GM21723 (cell line): ENCODE measurements around the gene MSL3B.
"Not testable (repeated sequence)": the region's sequence is repeated elsewhere in the genome, so short reads cannot be mapped to it uniquely, and the experiment has no call there.

Experiments
- ATAC-seq: cut with Tn5 transposase; IDR thresholded peaks from one replicate; pipeline ENCODE4 v1.9.1; 2021; ENCODE audit warnings: mild to moderate bottlenecking, moderate library complexity; ENCODE audit not compliant: unreplicated experiment

Gene MSL3B

DNA sequence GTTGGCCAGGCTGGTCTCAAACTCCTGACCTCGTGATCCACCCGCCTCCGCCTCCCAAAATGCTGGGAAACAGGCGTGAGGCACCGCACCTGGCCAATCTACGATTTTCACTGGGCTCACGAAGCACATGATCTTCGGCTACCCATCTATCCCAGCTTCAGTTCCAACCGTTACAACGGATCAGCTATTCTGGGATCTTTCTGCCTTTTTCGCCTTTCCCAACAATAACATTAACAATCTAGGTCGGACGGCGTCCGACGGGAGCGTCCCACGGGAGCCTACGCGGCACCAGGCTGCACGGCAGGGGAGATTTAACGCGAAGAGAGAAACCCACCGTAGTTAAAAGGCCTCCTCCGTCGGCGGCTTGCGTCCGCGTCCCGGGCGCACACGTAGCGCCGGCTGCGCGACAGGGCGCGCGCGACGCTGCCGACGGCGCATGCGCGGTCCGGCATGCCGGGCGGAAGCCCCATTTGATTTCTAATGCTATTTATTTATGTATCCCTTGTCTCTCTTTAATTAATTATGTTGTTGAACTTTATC, at the start of gene MSL3B:
MSL3B (minus strand) TSS at position 394 of the 540 bp plus-strand sequence.
- ATAC-seq: peak; percentile 71

DNA sequence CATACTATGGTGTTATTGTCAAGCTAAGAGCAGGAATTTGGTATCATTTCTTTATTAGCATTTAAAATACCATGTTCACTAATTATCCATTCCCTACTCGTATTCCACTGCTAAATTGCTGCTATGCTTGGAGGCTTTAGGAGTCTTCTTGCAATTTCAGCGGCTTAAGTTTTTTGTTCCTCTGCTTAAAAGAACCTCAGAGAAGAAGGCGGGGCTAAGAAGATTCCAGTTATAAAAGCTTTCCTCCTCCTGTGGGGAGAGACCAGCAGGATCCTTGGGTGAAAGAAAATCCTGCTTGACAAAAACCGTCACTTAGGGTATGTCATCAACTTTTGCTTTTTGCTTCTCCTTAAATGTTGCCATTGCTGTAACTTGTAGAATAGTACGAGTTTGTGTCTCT, 48.9 kb upstream of the MSL3B start, which contains the start of gene TRPM8:
TRPM8 (plus strand) TSS at position 258 of the 400 bp plus-strand sequence. CDS start 9,165 bp downstream, outside the sequence.
- no peak for ATAC-seq

DNA sequence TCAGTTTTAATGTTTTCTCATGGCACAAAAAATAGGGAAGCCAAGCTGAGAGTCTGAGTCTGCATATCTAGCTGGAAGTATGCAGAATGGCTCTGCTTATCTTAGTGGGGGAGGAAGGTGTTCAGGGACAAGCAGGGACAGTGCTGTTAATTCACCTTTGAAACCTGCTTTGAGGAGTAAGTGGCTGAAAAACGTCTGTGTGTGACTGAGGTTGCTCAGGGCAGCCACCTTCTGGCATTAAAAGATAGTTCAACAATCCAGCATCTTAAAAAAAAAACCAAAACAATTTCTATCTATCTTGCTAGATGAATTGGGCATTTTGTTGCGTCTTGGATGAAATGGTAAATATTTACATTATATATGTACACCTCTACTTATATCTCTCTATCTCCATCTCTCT, 46.9 kb upstream of the MSL3B start:
- ATAC-seq: no peak

DNA sequence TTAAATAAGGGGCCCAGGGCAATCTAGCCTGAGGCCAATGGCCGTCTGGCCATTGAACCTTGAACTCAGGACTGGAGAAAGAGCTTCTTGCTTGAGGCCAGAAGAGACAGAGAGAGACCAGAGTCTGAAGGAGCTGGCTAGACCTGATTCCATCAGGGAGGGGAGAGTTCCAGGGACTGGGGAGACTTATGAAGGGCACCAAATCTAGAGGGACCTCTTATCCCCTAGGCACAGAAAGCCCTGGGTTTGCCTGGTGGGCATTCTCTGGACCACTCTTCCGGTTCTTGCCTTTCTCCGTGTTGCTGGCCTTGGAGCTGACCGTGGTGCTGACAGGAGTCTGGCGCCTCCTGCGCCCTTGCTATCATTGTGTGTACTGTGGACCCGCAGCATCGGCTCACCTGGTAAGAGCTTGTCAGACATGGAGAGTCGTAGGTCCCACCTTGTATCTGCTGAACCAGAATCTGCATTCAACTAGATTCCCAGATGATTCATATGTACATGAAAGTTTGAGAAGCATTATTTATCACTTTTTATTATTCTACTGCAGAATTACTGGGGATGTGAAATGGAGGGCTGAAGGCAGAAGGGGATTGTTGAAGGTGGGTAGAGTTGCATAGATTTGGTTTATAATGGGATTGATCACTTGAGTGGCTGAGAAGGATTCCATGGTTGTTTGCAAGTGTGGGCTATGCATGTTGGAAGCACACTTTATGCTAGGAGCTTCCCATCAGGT, 44.7 kb upstream of the MSL3B start:
- ATAC-seq: no peak

DNA sequence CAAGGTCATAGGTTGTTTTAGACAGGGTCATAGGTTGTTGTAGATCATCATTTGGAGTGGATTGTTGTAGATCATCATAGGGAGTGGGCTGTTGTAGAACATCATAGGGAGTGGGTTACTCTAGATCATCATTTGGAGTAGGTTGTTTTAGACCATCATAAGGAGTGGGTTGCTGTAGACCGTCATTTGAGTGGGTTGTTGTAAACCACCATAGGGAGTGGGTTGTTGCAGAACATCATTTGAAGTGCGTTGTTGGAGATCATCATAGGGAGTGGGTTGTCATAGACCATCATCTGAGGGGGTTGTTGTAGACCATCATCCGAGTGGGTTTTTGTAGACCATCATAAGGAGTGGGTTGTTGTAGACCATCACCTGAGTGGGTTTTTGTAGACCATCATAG, 39.4 kb upstream of the MSL3B start:
- ATAC-seq: no peak

DNA sequence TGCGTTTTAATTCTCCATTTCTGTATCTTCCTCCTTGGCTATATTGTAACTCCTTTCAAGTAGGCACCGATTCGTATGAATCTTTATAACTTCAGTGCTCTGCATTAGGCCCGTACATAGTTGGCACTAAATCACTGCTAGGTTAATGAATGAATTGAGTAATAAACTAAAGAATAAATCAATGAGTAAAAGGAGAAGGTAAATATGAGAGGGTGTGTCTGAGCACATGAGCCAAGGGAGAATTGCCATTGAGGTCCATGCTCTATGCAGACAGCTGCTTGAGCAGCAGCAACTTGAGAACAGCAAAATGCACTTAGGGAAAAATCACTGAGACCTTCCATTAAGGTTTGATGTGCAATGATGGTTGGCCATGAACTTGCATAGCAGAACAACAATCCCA, 37.8 kb upstream of the MSL3B start:
- no peak for ATAC-seq

DNA sequence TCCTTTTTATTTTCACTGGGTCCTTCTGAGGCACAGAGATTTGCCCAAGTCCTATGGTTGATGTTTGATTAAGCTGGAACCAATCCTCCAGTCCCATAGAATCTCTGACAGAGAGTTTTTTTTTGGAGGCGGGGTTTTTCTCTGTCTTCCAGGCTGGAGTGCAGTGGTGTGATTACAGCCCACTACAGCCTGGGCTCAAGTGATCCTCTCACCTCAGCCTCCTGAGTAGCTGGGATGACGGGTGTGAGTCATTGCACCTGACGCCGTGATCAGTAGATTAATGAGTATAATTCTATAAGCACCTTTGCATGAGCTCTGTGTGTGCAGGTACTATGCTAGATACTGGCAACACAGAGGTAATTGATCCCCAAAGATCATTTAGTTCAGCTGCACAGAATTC, 33.7 kb upstream of the MSL3B start:
- ATAC-seq: no peak

DNA sequence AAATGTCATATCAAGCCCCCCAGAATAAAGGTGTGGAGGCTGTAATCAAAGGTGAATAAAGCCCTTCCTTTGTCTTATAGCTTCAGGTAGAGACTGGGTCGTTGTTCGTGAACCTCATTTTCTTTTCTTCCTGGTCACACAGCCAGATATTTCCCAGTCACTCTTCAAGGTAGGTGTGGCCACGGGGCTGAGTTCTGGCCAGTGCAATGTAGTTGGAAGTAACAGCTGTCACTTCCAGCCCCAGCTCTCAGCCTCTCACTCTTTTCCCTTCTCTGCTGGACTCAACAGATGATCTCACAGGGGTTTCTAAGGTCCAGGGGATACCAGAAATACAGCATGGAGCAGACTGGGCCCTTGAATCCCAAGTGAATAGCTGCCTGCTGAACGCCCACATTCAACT, 33.2 kb upstream of the MSL3B start:
- ATAC-seq: no peak

DNA sequence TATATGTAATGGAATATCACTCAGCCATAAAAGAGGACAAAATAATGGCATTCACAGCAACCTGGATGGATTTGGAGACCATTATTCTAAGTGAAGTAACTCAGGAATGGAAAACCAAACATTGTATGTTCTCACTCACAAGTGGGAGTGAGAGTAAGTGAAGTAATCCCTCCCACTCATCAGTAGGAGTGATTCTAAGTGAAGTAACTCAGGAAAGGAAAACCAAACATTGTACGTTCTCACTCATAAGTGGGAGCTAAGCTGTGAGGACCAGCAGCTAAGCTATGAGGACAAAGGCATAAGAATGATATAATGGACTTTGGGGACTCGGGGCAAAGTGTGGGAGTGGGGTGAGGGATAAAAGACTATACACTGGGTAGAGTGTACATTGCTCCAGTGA, 28.1 kb upstream of the MSL3B start:
- not testable (repeated sequence) for ATAC-seq

DNA sequence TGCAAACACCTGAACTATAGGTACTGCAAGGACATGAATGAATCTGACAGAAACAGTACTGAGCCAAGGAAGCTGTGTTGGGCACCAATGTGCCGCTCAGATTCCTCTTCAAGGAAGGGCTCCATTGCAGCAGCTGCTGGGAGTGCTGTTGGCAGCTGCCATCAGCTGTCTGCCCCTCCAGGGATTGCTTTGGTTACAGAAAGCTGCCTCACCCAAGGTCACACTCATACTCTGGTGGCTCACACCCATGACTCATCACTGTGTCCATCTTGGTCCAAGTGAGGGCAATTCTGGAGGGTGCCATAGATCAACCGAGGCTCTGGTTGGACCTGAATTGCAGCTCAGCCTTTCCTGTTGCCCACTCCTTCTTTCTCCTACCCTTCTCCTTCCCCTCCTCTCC, 24.6 kb upstream of the MSL3B start:
- ATAC-seq: no peak

DNA sequence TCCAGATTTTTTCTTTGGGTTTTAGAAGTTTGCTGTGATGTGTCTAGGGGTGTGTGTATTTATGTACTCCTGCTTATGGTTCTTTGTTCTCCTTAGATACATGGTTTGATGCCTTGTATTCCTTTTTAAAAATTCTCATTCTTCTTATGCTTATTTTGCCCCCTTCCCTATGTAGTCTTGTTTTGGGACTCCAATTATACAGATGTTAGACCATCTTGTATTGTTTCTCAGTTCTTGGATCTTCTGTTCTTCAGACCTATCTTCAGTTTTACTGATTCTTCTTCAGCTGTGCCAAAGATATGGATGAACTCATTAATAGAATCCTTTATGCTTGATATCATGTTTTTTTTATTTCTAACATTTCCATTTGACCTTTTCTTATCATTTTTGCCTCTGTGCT, 14.2 kb upstream of the MSL3B start:
- no peak for ATAC-seq

DNA sequence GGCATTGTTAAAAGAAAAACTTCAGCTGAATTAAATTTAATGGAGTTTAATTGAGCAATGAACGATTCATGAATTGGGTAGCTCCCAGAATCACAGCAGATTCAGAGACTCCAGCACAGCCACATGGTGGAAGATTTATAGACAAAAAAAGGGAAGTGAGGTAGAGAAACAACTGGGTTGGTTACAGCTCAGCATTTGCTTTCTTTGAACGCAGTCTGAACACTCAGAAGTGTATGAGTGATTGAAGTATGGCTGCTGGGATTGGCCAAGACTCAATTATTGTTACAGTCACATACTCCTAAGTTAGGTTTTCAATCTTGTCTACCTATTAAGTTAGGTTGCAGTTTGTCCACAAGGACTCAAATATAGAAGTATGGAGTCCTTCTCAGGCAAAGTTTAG, 3.9 kb upstream of the MSL3B start:
- ATAC-seq: not testable (repeated sequence)

DNA sequence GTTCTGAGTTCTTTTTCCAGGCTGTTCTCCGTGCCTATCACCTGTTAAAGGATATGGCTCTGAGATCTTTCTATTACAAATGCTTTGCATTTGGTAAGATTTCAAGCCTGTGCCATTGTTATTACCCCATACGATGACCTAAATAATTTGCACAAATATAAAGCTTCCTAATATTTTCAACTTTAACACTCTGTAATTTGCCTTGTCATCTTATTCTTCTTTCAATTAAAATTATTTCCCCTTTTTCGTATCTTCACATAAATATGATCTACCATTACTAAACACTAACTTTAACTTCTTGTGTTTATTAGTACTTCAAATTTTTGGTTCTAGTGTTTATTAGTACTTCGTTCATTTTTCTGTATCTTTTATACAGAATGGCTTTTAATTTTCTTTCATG, 3.2 kb upstream of the MSL3B start:
- no peak for ATAC-seq

DNA sequence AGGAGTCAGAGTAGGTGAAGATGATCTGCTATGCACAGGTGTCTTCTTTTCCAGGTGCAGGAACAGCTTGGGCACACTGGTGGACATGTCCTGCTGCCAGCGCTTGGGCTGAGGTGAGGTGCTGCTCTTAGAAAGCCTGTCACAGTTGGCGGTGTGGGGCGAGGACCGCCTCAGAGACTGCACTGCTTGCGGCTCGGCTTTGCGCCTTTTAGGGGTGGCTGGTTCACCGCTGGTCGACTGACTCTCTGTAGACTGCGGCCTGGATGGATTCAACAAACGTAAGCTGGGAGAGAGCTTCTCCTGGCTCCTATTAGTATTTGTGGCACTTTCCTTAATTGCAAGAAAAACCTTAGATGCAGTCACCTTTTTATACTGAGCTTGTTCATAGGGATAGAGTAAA, 1.7 kb downstream of the MSL3B start:
- no peak for ATAC-seq

DNA sequence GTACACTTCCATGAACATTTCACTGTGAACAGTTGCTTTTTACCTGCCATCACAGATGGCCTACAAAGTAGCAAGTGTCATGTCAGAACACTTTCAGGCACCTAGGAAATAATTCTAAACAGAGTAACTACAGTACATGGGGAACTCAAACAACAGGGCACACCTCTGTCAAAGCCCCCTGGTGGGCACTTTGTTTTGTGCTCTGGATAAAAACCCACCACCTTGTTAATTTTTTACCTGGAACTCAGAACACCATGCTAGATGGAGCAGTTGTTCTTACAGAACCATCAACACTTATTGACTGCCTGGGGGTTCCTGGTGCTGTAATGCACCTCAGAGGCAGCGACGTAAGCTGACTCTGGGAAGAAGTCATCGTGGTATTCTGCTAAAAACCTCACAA, 2.3 kb downstream of the MSL3B start:
- no peak for ATAC-seq

DNA sequence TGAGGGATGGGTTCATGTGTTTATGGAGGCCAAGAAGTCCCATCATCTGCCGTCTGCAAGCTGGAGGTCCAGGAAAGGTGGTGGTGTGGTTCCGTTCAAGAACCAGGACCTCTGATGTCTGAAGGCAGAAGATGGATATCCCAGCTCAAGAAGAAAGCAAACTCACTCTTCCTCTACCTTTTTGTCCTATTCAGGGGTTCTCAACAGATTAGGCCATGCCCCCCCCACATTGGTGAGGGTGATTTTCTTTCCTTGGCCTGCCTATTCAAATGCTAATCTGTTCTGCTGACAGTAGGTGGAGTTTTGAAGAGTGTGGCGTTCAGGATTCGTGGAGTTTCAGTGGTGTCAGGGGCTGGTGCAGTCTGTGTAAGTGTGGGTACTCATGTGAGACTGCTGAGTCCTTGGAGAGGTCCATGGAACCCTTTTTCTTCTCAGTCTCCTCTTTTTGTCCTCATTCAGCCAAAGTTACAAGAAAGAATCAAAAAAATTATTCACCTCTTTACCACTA, 5.9 kb downstream of the MSL3B start:
- no peak for ATAC-seq

DNA sequence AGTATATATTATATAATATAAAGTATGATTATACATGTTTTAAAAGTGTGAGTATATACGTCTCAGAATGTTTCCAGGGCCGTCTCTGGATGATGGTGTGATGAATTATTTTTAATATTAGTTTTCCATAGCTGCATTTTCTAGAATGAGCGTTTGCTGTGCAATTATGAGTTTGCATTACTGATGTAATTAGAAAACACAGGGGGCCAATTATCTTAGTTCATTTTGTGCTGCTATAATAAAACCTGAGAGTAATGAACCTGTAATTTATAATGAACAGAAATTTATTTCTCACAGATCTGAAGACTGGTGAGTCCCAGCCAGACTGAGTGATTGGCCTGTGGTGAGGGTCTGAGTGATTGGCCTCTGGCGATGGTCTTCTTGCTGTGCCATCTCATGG, 9.9 kb downstream of the MSL3B start:
- no peak for ATAC-seq

DNA sequence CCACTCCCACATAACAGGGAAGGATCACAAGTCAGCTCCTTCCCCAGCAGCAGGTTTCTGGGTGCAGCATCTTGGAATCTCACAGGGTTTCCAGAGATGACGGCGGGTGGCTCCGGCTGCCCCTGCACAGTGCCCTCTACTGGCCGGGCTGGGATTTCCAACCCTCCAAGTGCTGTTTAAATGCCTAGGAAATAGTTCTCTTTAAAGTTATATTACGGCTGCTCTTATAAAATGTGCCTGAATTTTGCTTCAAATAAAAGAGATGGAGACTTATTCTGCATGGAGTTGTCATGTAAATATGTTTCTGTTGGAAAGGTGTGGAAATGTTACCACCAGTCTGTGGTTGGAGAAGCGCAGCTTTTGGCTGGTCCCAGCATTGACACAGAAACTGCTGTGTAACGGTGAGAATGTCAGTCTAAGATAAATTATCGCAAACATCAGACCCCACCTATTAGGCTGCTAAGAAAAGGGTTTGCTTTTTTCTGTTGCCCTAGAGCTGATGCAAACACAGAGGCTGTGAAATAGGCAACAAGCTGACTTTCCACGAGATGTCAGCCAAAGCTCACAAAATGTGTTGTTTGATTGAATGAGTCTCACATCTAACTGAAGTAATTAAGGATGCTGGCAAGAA, 10.6 kb downstream of the MSL3B start:
- no peak for ATAC-seq

DNA sequence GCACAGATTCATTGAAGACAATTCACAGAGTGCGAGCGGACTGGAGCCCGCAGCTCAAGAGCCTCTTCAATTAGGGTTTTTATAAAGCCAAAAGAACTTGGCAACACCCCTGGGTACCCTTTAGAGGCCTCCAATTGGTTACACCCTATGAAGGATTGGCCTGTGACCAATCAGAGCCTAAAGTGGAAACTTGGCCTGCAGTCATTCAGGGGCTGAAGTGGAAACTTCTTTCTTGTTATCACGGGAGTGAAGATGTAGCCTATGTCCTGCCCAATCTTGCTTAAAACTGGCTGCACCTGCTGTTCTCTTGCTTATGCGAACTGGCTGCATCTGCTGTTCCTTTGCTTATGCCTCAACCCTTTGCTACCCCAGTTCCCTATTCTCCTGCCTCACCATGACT, 12.0 kb downstream of the MSL3B start:
- ATAC-seq: no peak

DNA sequence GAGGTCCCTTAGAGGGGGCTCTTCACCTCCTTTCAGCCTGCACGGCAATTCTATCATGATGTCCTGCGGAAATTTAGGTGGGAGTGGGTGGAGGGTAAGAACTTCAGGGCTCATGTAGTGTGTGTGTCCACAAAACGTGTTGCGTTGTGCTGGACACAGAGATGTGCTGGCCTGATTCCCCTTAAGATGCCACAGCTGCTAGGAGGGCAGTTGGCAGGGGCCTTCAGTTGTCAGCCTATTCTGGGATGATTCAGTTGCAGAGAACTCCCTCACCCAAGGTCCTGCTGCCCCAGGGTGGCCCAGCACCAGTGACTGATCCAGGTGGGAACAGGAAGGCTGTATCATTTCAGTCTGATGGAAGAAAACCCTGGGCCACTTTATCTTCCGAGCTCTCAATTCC, 12.8 kb downstream of the MSL3B start:
- ATAC-seq: no peak

DNA sequence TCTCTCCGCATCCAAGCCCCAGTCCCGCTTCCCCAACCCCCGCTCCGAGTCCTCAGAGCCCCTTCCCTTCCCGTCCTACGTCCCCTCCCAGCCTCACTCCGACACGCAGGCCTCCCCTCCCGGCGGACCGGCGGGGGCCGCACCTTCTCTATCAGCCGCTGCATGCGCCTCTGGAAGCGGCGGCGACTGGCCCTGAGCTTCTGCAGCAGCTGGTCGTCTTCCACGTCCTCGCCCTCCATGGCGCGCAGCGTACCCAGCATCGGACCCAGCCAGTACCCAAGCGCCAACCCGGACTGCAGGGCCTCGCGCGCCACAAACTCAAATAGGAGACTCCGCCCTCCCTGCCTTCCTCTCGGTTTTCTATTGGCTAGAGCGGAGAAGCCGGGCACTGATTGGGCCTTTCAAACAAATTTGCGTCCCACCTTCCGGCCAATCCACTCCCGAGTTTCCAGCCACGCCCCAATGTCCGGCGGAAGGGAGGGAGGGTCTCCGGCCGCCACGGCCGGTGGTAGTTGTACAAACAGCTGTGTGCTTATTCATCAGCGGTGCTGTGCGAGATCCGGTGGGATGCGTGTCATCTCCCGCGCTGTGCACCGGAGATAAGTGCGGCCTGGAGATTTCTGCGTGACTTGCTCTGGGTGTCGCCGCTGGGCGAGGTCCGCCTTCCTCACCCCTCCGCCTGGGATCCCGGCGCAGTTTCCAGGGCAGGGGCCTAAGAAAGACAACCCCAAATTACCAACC, 13.8 kb downstream of the MSL3B start, which contains the start of gene HJURP:
HJURP (minus strand) TSS at position 295 of the 741 bp plus-strand sequence; CDS start at position 260, 35 bp downstream.
- ATAC-seq: peak; percentile 94
